Measurements from ENCODE around the gene MAD1L1.

DNA sequence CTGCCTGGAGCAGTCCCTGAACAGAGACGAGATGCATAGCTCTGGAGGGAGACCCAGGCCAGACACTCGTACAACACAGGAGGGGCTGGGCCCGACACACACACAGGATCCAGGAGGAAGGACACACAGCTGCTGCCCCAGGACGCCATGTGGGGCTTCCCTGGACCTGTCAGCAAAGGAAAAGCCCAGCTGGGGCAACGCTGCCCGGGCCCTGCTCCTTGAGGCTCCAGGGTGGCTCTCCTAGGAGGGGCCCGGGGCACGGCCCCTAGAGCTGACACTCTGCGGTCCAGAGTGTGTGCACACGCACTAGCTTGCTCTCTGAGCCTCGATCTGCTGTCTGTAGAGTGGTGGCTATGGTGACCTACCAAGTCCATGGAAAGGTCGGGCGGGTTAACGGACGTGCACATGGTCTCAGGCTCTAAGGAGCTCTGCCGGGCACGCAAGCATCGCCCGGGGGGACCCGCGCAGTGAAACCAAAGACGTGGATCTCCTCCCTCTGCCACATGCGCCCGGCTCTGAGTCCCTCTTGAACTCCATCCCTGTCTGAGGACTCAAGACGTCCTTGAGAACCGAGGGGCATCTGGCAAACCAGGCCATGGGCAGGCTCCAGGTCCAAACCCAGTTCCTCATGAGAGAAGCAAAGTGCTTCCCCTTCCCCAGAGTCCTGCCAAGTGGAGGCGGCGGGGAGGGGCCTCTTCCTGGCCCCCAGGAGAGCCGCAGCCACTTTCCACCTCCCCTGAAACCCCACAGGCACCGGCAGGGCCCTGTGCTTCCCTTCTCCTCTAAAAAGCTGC, 283.7 kb downstream of the MAD1L1 start:
- TF ChIP-seq, protein P1, sequence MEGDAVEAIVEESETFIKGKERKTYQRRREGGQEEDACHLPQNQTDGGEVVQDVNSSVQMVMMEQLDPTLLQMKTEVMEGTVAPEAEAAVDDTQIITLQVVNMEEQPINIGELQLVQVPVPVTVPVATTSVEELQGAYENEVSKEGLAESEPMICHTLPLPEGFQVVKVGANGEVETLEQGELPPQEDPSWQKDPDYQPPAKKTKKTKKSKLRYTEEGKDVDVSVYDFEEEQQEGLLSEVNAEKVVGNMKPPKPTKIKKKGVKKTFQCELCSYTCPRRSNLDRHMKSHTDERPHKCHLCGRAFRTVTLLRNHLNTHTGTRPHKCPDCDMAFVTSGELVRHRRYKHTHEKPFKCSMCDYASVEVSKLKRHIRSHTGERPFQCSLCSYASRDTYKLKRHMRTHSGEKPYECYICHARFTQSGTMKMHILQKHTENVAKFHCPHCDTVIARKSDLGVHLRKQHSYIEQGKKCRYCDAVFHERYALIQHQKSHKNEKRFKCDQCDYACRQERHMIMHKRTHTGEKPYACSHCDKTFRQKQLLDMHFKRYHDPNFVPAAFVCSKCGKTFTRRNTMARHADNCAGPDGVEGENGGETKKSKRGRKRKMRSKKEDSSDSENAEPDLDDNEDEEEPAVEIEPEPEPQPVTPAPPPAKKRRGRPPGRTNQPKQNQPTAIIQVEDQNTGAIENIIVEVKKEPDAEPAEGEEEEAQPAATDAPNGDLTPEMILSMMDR (IDR thresholded peaks at IDR 0.05): no peak
- TF ChIP-seq POLR2AphosphoS5 (IDR thresholded peaks at IDR 0.05): no peak
- no peak for TF ChIP-seq POLR2A (IDR thresholded peaks at IDR 0.05)
